HG03097 (cell line): ENCODE measurements around the gene KLHL15.
"Not testable (repeated sequence)": the region's sequence is repeated elsewhere in the genome, so short reads cannot be mapped to it uniquely, and the experiment has no call there.

ENCODE experiments used
- ATAC-seq: cut with Tn5 transposase; IDR thresholded peaks from one replicate; pipeline ENCODE4 v1.9.1; 2021; ENCODE audit not compliant: unreplicated experiment, low FRiP score

Gene KLHL15

GRCh38 chrX:24027086-24027485 lies at the start of gene KLHL15:
Gene KLHL15, minus strand, starts transcription at chrX:24027186. Its CDS starts 20,493 bp downstream, at chrX:24006693.
- no peak for ATAC-seq

- no peak for ATAC-seq
These were observed 42.9 kb upstream of the KLHL15 start for GRCh38 chrX:24069877-24070276.

GRCh38 chrX:24063488-24063887 lies 36.5 kb upstream of the KLHL15 start:
- no peak for ATAC-seq

- peak; percentile 22 for ATAC-seq
These were observed 28.0 kb upstream of the KLHL15 start for GRCh38 chrX:24055043-24055356.

GRCh38 chrX:24054182-24055042 lies 27.4 kb upstream of the KLHL15 start, which contains the start of gene EIF2S3:
Gene EIF2S3, plus strand, starts transcription at chrX:24054956. Its CDS starts 13 bp downstream, at chrX:24054969.
- ATAC-seq = peak; percentile 93

GRCh38 chrX:24050522-24051318 lies 23.7 kb upstream of the KLHL15 start:
- not testable (repeated sequence) for ATAC-seq

- not testable (repeated sequence) for ATAC-seq
These were observed 22.7 kb upstream of the KLHL15 start for GRCh38 chrX:24049643-24050042.

- ATAC-seq = not testable (repeated sequence)
These were observed 19.1 kb upstream of the KLHL15 start for GRCh38 chrX:24046060-24046459.

GRCh38 chrX:24037729-24038128 lies 10.7 kb upstream of the KLHL15 start:
- no peak for ATAC-seq

GRCh38 chrX:24034485-24034884 lies 7.5 kb upstream of the KLHL15 start:
- no peak for ATAC-seq

- no peak for ATAC-seq
These were observed 3.6 kb upstream of the KLHL15 start for GRCh38 chrX:24030597-24030996.

GRCh38 chrX:24027985-24028384 lies 999 bp upstream of the KLHL15 start:
- ATAC-seq = no peak

- ATAC-seq = no peak
These were observed 554 bp downstream of the KLHL15 start for GRCh38 chrX:24026432-24026831.

GRCh38 chrX:24025741-24026403 lies 1.1 kb downstream of the KLHL15 start:
- ATAC-seq = peak; percentile 18

- peak; percentile 82 for ATAC-seq
These were observed 1.9 kb downstream of the KLHL15 start for GRCh38 chrX:24024819-24025740.

GRCh38 chrX:24023972-24024669 lies 2.9 kb downstream of the KLHL15 start:
- no peak for ATAC-seq

- no peak for ATAC-seq
These were observed 3.4 kb downstream of the KLHL15 start for GRCh38 chrX:24023544-24023943.

GRCh38 chrX:24020306-24020876 lies 6.6 kb downstream of the KLHL15 start:
- ATAC-seq = no peak

GRCh38 chrX:24019448-24019847 lies 7.5 kb downstream of the KLHL15 start:
- no peak for ATAC-seq
